Thyroid gland (tissue), 4 donors: ENCODE data around the gene CASR.

Experiments used
- CTCF ChIP-seq, 6 experiments: fragments of 200-600 bp in 3 of 6; fragments of 450-650 bp in 3 of 6; sonication (generic) in 3 of 6; IDR thresholded peaks; one replicate each; pipeline ENCODE4 v1.5.1; 2016 to 2019; ENCODE audit warnings: antibody characterized with exemption in 6 of 6, mild to moderate bottlenecking in 2 of 6, inconsistent platforms in 1 of 6, moderate library complexity in 1 of 6
- POLR2A ChIP-seq, 2 donors: fragments of 450-650 bp; IDR thresholded peaks; one replicate each; pipeline ENCODE4 v1.6.1; 2017; ENCODE audit warnings: antibody characterized with exemption in 2 of 2, mild to moderate bottlenecking in 2 of 2, moderate library complexity in 1 of 2

GRCh38 chr3:122331886-122332285, 148.4 kb downstream of the CASR start:
- TF ChIP-seq POLR2A (IDR thresholded peaks at IDR 0.05) (no peak), CTCF (IDR thresholded peaks at IDR 0.05) (no peak)
